Body of pancreas (tissue), 4 donors: ENCODE results near the gene PHF21A.

ENCODE experiments used
- POLR2A ChIP-seq, 3 donors: fragments of 450-650 bp; IDR thresholded peaks; one replicate each; pipeline ENCODE4 v1.6.1; 2016; ENCODE audit warnings: antibody characterized with exemption in 3 of 3, mild to moderate bottlenecking in 2 of 3
- TF ChIP-seq, protein P1 (sequence below), 7 experiments: fragments of 450-650 bp in 4 of 7; fragments of 200-600 bp in 3 of 7; sonication (generic) in 3 of 7; IDR thresholded peaks; one replicate each; pipeline ENCODE4 v1.5.1; 2016 to 2019; ENCODE audit warnings: antibody characterized with exemption in 7 of 7

DNA sequence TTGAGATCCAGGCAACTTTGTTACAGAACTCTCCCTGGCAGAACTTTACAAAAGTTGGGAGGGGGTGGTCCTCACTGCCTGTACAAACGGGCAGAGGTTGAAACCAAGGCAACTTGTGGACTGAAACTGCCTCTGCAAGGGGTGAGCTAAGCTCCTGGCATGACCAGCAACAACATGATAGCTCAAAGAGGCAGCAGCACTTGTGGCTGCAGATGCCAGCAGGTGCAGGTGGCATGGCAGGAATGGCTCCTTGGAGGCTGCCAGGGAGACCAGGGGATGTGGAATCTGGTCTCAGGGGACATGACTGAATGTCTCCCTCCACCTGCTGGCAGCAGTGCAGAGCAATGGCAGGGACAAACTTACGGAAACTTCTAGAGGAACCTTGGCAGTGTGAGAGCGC is 38.8 kb upstream of the PHF21A start:
- TF ChIP-seq, protein P1, sequence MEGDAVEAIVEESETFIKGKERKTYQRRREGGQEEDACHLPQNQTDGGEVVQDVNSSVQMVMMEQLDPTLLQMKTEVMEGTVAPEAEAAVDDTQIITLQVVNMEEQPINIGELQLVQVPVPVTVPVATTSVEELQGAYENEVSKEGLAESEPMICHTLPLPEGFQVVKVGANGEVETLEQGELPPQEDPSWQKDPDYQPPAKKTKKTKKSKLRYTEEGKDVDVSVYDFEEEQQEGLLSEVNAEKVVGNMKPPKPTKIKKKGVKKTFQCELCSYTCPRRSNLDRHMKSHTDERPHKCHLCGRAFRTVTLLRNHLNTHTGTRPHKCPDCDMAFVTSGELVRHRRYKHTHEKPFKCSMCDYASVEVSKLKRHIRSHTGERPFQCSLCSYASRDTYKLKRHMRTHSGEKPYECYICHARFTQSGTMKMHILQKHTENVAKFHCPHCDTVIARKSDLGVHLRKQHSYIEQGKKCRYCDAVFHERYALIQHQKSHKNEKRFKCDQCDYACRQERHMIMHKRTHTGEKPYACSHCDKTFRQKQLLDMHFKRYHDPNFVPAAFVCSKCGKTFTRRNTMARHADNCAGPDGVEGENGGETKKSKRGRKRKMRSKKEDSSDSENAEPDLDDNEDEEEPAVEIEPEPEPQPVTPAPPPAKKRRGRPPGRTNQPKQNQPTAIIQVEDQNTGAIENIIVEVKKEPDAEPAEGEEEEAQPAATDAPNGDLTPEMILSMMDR (IDR thresholded peaks at IDR 0.05) = no peak
- TF ChIP-seq POLR2A (IDR thresholded peaks at IDR 0.05) = no peak
